ENCODE data around the gene ITGB5.
A peak's percentile ranks its signal among the peaks of the same experiment; 100 is the strongest.

ITGB5 gene

DNA sequence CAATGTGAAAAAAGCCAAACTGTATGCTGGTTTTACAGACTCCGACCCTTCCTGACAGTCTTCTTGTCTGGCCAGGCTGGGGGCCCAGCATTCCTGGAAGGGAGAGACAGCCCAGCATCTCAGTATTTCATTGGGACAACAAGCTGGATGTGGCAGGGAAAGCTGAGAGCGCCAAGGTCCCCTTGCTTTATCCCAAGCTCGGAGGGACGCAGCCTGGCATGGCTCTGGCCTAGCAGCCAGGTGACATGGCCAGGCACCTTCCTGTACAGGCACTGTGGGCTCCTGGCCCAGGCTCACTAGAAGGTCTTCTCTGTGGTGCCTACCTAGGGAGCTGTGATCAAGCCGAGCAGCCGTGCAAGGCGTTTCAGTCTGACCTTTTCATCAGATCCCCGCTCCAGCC lies 124.0 kb downstream of the ITGB5 start:
- H3K4me3 ChIP-seq (ENCODE audit: low read depth, low read length) = no peak overlapping the region
- TF ChIP-seq, protein P1, sequence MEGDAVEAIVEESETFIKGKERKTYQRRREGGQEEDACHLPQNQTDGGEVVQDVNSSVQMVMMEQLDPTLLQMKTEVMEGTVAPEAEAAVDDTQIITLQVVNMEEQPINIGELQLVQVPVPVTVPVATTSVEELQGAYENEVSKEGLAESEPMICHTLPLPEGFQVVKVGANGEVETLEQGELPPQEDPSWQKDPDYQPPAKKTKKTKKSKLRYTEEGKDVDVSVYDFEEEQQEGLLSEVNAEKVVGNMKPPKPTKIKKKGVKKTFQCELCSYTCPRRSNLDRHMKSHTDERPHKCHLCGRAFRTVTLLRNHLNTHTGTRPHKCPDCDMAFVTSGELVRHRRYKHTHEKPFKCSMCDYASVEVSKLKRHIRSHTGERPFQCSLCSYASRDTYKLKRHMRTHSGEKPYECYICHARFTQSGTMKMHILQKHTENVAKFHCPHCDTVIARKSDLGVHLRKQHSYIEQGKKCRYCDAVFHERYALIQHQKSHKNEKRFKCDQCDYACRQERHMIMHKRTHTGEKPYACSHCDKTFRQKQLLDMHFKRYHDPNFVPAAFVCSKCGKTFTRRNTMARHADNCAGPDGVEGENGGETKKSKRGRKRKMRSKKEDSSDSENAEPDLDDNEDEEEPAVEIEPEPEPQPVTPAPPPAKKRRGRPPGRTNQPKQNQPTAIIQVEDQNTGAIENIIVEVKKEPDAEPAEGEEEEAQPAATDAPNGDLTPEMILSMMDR (IDR thresholded peaks at IDR 0.05; ENCODE audit: low read depth, low read length) = no peak

DNA sequence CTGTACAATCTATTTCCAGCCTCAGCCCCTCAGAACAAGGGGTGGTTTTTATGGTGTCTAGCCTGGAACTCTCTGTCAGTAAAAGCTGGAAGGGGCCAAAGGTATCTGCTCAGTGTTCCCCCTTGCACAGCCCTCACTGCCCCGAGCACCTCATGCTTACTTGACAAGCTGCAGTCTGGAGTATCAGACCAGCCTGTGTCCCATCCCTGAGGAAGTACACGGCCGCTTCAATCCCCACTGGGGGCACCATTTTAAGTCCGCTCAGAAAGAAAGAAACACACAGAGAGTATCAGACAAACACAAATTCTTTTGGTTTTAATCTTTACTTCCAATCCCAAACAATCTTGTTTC lies 124.5 kb downstream of the ITGB5 start:
- TF ChIP-seq, protein P1 (IDR thresholded peaks at IDR 0.05; ENCODE audit: low read depth, low read length) = no peak

DNA sequence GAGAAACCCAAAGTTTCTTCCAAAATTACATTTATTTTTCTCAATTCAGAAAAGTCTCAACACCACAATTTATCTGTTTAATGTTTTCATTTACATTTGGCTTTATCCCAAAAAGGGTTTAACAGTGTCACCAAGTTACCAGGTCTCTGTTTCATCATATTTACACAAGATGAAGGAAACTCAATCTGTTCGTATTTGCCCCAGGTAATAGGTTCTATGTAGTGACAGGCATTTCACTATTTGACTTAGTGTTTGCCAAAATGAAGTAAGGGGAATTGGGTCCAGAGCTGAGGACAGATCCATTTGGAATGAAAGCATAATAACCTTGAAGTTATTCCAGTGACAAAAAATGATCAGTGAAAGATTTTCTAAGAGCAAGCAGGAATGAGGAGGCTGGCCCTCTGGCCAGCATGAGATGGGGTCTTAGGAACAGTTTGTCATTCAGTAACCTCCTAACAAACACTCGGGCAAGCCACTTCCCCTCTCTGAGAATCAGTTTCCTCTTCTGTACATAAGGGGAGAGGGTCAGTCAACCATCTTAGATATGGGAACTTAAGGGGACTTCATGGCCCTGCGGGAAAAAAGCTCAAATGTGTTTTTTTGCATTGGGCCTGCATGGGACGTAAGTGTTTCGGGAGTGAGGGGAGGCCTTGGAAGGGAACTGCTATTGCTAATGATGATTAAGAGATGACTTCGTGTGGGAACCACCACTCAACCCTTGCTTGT lies 125.1 kb downstream of the ITGB5 start:
- H3K4me3 ChIP-seq (ENCODE audit: low read depth, low read length) = no peak overlapping the region
- TF ChIP-seq, protein P1 (IDR thresholded peaks at IDR 0.05; ENCODE audit: low read depth, low read length) = no peak

More for the DNA sequence above, 124.5 kb downstream of the ITGB5 start:
- no peak overlapping the region for H3K4me3 ChIP-seq (ENCODE audit: low read depth, low read length)

DNA sequence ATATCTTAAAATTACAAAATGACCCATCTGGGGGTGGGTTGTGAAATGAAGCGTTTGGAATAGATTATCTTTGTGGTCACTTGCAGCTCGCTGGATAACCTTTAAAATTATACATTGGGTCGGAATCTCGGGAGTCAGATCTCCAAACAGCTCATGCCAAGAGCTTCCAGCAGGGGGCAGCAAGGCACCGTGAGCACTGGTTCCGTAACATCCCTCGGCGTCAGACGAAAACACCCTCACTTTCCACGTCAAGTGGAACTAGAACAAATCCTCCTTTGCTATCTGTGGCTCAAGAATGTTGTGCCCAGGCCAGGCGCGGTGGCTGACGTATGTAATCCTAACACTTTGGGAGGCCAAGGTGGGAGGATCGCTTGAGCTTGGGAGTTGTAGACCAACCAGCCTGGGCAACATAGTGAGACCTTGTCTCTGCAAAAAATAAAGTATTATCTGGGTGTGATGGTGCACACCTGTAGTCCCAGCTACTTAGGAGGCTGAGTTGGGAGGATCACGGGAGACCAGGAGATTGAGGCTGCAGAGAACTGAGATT lies 125.8 kb downstream of the ITGB5 start:
- H3K4me3 ChIP-seq (ENCODE audit: low read depth, low read length) = no peak overlapping the region
- TF ChIP-seq, protein P1 (IDR thresholded peaks at IDR 0.05; ENCODE audit: low read depth, low read length) = peak; percentile 88

DNA sequence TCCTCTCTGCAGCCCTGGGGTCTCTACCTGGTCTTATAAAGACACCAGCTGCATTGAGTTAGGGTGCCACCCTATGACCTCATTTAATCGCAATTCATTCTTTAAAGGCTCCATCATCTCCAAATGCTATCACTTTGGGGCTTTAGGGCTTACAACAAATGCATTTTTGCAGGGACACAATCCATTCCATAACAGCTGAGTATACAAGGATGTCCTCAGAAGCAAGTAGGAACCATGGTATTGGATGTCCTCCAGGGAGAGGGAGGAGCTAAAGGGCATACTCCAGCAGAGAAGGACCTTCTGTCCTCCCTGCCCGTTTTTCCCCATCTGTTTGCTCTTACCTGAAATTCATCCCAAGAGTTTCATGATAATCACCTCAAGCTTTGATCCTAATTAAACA lies 126.6 kb downstream of the ITGB5 start:
- TF ChIP-seq, protein P1 (IDR thresholded peaks at IDR 0.05; ENCODE audit: low read depth, low read length) = no peak
- no peak overlapping the region for H3K4me3 ChIP-seq (ENCODE audit: low read depth, low read length)

DNA sequence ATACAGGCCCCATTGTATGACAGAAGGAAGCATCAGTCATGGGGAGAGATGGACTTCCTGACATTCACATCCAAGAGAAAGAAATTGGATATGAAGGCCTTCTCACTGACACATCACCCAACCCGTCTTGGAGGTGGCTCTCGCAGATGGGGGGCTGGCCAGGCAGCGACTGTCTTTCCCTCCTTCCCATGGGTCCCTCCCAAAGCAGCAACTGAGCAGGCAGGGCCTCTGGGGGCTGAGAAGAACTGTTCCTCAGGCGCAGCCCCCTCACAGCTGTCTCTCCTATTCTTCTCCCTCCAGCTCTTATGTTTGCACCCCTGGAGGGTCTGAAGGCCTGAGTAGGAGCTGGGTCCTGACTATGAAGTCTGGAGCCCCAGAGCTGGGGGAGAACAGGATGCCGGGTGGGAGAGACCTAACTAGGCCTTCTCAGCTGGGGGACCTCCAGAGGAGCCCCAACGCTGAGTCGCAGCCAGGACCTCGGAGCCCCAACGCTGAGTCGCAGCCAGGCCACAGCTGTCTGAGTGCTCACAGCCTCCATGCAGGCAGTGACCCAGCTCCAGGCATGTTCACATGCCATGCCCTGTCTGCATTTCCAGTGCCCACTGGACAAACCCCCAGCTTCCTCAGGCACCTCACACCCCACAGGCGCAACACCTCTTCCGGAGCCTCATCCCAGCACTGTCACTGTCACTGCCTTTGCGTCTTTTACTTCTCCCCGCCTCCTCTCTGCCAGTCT lies 127.3 kb downstream of the ITGB5 start:
- TF ChIP-seq, protein P1 (IDR thresholded peaks at IDR 0.05; ENCODE audit: low read depth, low read length) = no peak
- no peak overlapping the region for H3K4me3 ChIP-seq (ENCODE audit: low read depth, low read length)
